Endothelial cell of umbilical vein (primary cell): ENCODE measurements around the gene PRKCQ. TPM values are rescaled to one million over a fixed set of nuclear protein-coding genes. Genes with fewer than 3 reads are reported as not detected.
"Not testable (repeated sequence)": the region's sequence is repeated elsewhere in the genome, so short reads cannot be mapped to it uniquely, and the experiment has no call there.

ENCODE experiments used
- BruUV-seq: library from RNA; stranded (reverse); fragments of 400-500 nt; replicated peaks from 2 replicates; lab custom pipeline; 2021; lab: Mats Ljungman, UMichigan
- CTCF ChIA-PET: fragments of 300-600, 350-600 bp; sonication (Branson Sonifier 250); formaldehyde crosslinking; loops from one replicate; lab custom pipeline; 2021; ENCODE audit warnings: antibody characterized with exemption, inconsistent platforms; lab: Charles Lee
- POLR2A ChIA-PET: fragments of 300-600, 350-600 bp; sonication (Branson Sonifier 250); formaldehyde crosslinking; loops from one replicate; lab custom pipeline; 2021; ENCODE audit warnings: antibody characterized with exemption, inconsistent platforms; lab: Charles Lee
- DNase-seq: peaks from one replicate; pipeline ENCODE4 v3.0.0-alpha.2; 2011; ENCODE audit warnings: low read depth, low spot score
- FAIRE-seq: peaks from 2 replicates; lab custom pipeline; 2011; peaks lifted over from hg19 to GRCh38; lab: Jason Lieb, UNC
- H2AFZ ChIP-seq: 2 replicates; pipeline ENCODE4 v1.6.0; 2012; ENCODE audit warnings: low read depth, low read length, control low read depth, inconsistent platforms
- H3K27ac ChIP-seq: 2 replicates; pipeline ENCODE4 v1.5.1; 2011; ENCODE audit warnings: low read depth, mild to moderate bottlenecking, control low read depth, low read length, moderate library complexity; ENCODE audit not compliant: insufficient read depth
- H3K27me3 ChIP-seq, 2 experiments: 2 replicates each; pipeline versions ENCODE4 v1.6.0 to v1.6.1; 2011; ENCODE audit warnings: low read length in 2 of 2, mixed read lengths in 1 of 2; ENCODE audit not compliant: control insufficient read depth in 2 of 2, insufficient read depth in 2 of 2
- H3K36me3 ChIP-seq, 2 experiments: 2 replicates in 1 of 2; 3 replicates in 1 of 2; pipeline ENCODE4 v1.5.1; 2011; ENCODE audit warnings: low read length in 2 of 2, mild to moderate bottlenecking in 1 of 2, moderate library complexity in 1 of 2; ENCODE audit not compliant: control insufficient read depth in 2 of 2, insufficient read depth in 2 of 2; ENCODE audit errors: extremely low read depth in 1 of 2
- H3K4me1 ChIP-seq: 3 replicates; pipeline ENCODE4 v1.5.1; 2011; ENCODE audit warnings: mild to moderate bottlenecking, low read length; ENCODE audit not compliant: control insufficient read depth, insufficient read depth; ENCODE audit errors: extremely low read depth
- H3K4me2 ChIP-seq: 2 replicates; pipeline ENCODE4 v1.6.1; 2011; ENCODE audit warnings: low read length, control low read depth, mixed read lengths; ENCODE audit not compliant: insufficient read depth
- H3K4me3 ChIP-seq, 3 experiments: fragments of 200-600 bp in 1 of 3; sonication (generic), shearing (Covaris generic) in 1 of 3; replicated peaks in 1 of 3; 2 replicates each; pipeline ENCODE4 v1.5.1; 2011 to 2016; ENCODE audit warnings: control low read depth in 3 of 3, low read length in 3 of 3, mild to moderate bottlenecking in 2 of 3, inconsistent platforms in 1 of 3, low read depth in 1 of 3, moderate library complexity in 1 of 3; ENCODE audit not compliant: insufficient read depth in 1 of 3
- H3K79me2 ChIP-seq: 2 replicates; pipeline ENCODE4 v1.6.0; 2012; ENCODE audit warnings: low read length, inconsistent platforms; ENCODE audit not compliant: control insufficient read depth, insufficient read depth
- H3K9ac ChIP-seq: replicated peaks from 2 replicates; pipeline ENCODE3; 2011; ENCODE audit warnings: low read length, control low read depth; ENCODE audit not compliant: insufficient read depth; ENCODE audit errors: extremely low read depth
- H3K9me1 ChIP-seq: replicated peaks from 3 replicates; pipeline ENCODE4 v1.6.0; 2011; ENCODE audit warnings: mild to moderate bottlenecking, low read length; ENCODE audit not compliant: control insufficient read depth, insufficient read depth; ENCODE audit errors: extremely low read depth
- H3K9me3 ChIP-seq: replicated peaks from 2 replicates; pipeline ENCODE4 v1.5.1; 2012; ENCODE audit warnings: low read length, inconsistent platforms; ENCODE audit not compliant: control insufficient read depth, insufficient read depth
- H4K20me1 ChIP-seq: replicated peaks from 2 replicates; pipeline ENCODE3; 2011; ENCODE audit warnings: mild to moderate bottlenecking, low read length; ENCODE audit not compliant: control insufficient read depth, insufficient read depth; ENCODE audit errors: extremely low read depth
- MYC ChIP-seq: IDR thresholded peaks from one replicate; pipeline ENCODE4 v1.6.1; 2011; ENCODE audit warnings: mild to moderate bottlenecking, low read depth, low read length
- dilution Hi-C: fragments of 300-500 bp; cut with MboI; formaldehyde crosslinking; loops from one replicate; pipeline ENCODE4 v1.15.0; 2019; ENCODE audit warnings: low sequenced_read_pairs; ENCODE audit not compliant: extremely low pct_ligation_motif_present
- intact Hi-C: fragments of 100-400 bp; cut with micrococcal nuclease; formaldehyde crosslinking; loops from one replicate; pipeline ENCODE4 v1.10.0; 2022
- polyA plus RNA-seq, 4 experiments: library from polyadenylated mRNA; depleted of rRNA in 3 of 4; stranded (reverse) in 3 of 4; unstranded in 1 of 4; fragments of >200 nt; gene quantifications; 2 replicates each; pipeline versions ENCODE4 v1.2.1 to v1.2.3, GENCODE V29; 2011 to 2012; ENCODE audit warnings: missing spikeins in 1 of 4
- total RNA-seq: library from RNA; stranded (reverse); gene quantifications from 2 replicates; pipeline ENCODE4 v1.2.3, GENCODE V29; 2021
- TF ChIP-seq, protein P1 (sequence below), 2 donors: IDR thresholded peaks; 1 replicate in 1 of 2; 2 replicates in 1 of 2; pipeline ENCODE4 v1.5.1; 2011; ENCODE audit warnings: low read length in 2 of 2, mild to moderate bottlenecking in 2 of 2, moderate library complexity in 2 of 2, control low read depth in 1 of 2, inconsistent platforms in 1 of 2, low read depth in 1 of 2; ENCODE audit not compliant: insufficient read depth in 1 of 2; ENCODE audit errors: extremely low read depth in 1 of 2

The PRKCQ gene
- total and polyA plus RNA-seq, 2 donors (not counting 3 experiments of a cell fraction or from before 2014, with no cell fraction given): 0.32 to 0.55 TPM

DNA sequence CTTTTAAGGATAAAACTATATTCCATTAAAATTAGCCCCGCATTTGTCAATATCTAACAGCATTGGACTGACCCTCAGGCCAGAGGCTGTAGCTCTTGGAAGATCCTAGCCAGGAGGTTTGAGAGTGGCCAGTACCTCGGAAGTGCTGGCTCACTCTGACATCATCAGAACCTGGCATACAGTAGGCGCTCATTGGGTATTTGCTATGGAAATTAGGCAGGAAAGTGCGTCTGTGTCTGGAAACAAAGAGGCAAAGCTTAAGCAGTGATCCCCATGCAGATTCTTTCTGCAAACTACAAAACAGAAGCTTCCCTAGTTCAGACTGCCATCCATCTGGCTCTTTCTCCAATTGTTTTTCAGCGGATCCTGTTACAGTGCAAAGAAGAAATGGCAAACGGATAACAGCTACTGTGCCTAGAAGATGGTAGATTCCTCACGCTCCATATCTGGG, 1.7 kb upstream of the PRKCQ start:
- dilution Hi-C loops: no loop called here
- Histone ChIP-seq H3K9me3 (no peaks in the 10 kb centered on the region), H4K20me1 (no peaks in the 10 kb centered on the region), H3K27ac (no peak overlapping the region), H3K27me3 (peaks cover 14 to 25% of the 10 kb centered on the region in 2 experiments), H3K4me1 (peaks cover 10% of the 10 kb centered on the region), H3K9me1 (no peaks in the 10 kb centered on the region), H2AFZ (no peak overlapping the region), H3K9ac (no peak overlapping the region), H3K36me3 (no peaks in the 10 kb centered on the region), H3K79me2 (no peaks in the 10 kb centered on the region), H3K4me3 (no peak overlapping the region), H3K4me2 (no peak overlapping the region)
- intact Hi-C loops: loop anchor here (2.0 to 5.0 kb wide), 3 partner anchors 67 to 825 kb away; no protein-coding TSS in a partner anchor
- ChIA-PET POLR2A (no interaction called here), CTCF (interaction anchor here (0.5 to 1.9 kb wide), 5 partner anchors 11 to 1176 kb away, joined by 3 to 12 read pairs (median 3); no protein-coding TSS in a partner anchor)
- no peak for DNase-seq
- TF ChIP-seq, protein P1, sequence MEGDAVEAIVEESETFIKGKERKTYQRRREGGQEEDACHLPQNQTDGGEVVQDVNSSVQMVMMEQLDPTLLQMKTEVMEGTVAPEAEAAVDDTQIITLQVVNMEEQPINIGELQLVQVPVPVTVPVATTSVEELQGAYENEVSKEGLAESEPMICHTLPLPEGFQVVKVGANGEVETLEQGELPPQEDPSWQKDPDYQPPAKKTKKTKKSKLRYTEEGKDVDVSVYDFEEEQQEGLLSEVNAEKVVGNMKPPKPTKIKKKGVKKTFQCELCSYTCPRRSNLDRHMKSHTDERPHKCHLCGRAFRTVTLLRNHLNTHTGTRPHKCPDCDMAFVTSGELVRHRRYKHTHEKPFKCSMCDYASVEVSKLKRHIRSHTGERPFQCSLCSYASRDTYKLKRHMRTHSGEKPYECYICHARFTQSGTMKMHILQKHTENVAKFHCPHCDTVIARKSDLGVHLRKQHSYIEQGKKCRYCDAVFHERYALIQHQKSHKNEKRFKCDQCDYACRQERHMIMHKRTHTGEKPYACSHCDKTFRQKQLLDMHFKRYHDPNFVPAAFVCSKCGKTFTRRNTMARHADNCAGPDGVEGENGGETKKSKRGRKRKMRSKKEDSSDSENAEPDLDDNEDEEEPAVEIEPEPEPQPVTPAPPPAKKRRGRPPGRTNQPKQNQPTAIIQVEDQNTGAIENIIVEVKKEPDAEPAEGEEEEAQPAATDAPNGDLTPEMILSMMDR (IDR thresholded peaks at IDR 0.05; ENCODE audit: extremely low read depth in 1 of 2, insufficient read depth in 1 of 2, low read depth in 1 of 2, low read length in 2 of 2): no peak
- TF ChIP-seq MYC: no peak
- no peak for FAIRE-seq
- BruUV-seq: no TSS peak

DNA sequence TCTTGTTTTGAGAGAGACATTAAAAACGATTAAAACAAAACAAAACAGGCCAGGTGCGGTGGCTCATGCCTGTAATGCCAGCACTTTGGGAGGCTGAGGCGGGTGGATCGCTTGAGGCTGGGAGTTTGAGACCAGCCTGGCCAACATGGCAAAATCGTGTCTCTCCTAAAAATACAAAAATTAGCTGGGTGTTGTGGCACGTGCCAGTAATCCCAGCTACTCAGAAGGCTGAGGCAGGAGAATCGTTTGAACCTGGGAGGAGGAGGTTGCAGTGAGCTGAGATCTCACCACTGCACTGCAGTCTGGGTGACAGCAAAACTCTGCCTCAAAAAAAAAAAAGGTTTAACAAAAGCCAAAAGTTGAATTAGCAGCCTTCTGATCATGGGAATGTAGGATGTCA, 1.1 kb upstream of the PRKCQ start:
- H3K4me1 ChIP-seq, BruUV-seq, dilution Hi-C loops, H4K20me1 ChIP-seq, FAIRE-seq, POLR2A ChIA-PET, DNase-seq, H3K9me3 ChIP-seq, H3K27ac ChIP-seq, H3K79me2 ChIP-seq, H3K9me1 ChIP-seq, H3K36me3 ChIP-seq, H3K9ac ChIP-seq: not testable (repeated sequence)
- H3K4me2 ChIP-seq: peak overlapping the region; percentile 100
- peak overlapping the region; percentile 100 for H2AFZ ChIP-seq
- H3K4me3 ChIP-seq: peak overlapping the region in 2 of 3 experiments; percentile 92
- peaks cover 14 to 30% of the 10 kb centered on the region in 2 experiments for H3K27me3 ChIP-seq
- CTCF ChIA-PET: interaction anchor here (0.5 to 1.9 kb wide), 6 partner anchors 10 to 1176 kb away, joined by 3 to 12 read pairs (median 4); no protein-coding TSS in a partner anchor
- intact Hi-C loops: loop anchor here (2.0 to 5.0 kb wide), 3 partner anchors 68 to 826 kb away; no protein-coding TSS in a partner anchor
